ENCODE measurements around the gene PRSS2. TPM values are rescaled to one million over a fixed set of nuclear protein-coding genes. Genes with fewer than 3 reads are reported as not detected.

PRSS2 gene
- total RNA-seq, 1 experiment from 2014 or later = 9.3 TPM

DNA sequence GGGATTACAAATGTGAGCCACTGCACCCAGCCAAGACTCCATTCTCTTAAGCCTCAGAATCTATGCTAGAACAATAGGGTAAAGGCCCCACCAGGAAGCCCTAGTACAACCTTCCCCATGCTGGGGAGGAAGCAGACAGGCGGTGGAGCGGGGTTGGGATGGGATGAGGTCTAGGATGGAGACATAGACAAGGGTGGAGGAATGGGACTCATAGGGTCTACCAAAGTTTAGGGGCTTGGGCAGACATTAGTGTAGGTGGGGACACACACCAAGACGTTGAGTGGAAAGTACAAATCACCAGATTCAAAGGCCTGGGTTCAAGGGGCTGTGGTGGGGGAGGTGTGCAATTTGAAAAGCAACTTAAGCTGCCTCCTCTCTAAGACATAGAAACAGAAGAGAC lies 19.3 kb downstream of the PRSS2 start:
- intact Hi-C loops (cut with micrococcal nuclease; ENCODE audit: unreplicated experiment) = no loop called here
- no peak overlapping the region for H3K27ac Mint-ChIP-seq (ENCODE audit: unreplicated experiment)
- Histone ChIP-seq H3K4me1 (no peaks in the 10 kb centered on the region), H3K36me3 (ENCODE audit: control insufficient read depth, insufficient read depth, low read length) (no peaks in the 10 kb centered on the region), H3K27me3 (replicated peaks; ENCODE audit: control insufficient read depth, insufficient read depth, low read length) (no peaks in the 10 kb centered on the region), H3K4me3 (ENCODE audit: low read depth, low read length) (no peak overlapping the region), H3K9me3 (no peaks in the 10 kb centered on the region)
- no peaks in the 10 kb centered on the region for H3K4me1 Mint-ChIP-seq (ENCODE audit: low read depth, unreplicated experiment)
- no peak for DNase-seq
- TF ChIP-seq, protein P1, sequence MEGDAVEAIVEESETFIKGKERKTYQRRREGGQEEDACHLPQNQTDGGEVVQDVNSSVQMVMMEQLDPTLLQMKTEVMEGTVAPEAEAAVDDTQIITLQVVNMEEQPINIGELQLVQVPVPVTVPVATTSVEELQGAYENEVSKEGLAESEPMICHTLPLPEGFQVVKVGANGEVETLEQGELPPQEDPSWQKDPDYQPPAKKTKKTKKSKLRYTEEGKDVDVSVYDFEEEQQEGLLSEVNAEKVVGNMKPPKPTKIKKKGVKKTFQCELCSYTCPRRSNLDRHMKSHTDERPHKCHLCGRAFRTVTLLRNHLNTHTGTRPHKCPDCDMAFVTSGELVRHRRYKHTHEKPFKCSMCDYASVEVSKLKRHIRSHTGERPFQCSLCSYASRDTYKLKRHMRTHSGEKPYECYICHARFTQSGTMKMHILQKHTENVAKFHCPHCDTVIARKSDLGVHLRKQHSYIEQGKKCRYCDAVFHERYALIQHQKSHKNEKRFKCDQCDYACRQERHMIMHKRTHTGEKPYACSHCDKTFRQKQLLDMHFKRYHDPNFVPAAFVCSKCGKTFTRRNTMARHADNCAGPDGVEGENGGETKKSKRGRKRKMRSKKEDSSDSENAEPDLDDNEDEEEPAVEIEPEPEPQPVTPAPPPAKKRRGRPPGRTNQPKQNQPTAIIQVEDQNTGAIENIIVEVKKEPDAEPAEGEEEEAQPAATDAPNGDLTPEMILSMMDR (IDR thresholded peaks at IDR 0.05; ENCODE audit: insufficient read depth in 1 of 2, low read depth in 1 of 2, low read length in 1 of 2, severe bottlenecking in 1 of 2, unreplicated experiment in 1 of 2) = no peak
- peaks cover 17% of the 10 kb centered on the region for H3K27me3 Mint-ChIP-seq (ENCODE audit: insufficient read depth, unreplicated experiment)
- CTCF ChIA-PET = no interaction called here
- H3K36me3 Mint-ChIP-seq (ENCODE audit: insufficient read depth, unreplicated experiment) = no peaks in the 10 kb centered on the region
- POLR2A ChIA-PET = no interaction called here
- no peak overlapping the region for H3K4me3 Mint-ChIP-seq (ENCODE audit: unreplicated experiment)
- H3K9me3 Mint-ChIP-seq (ENCODE audit: unreplicated experiment) = no peaks in the 10 kb centered on the region
- BruUV-seq (replicated peaks) = no TSS peak

DNA sequence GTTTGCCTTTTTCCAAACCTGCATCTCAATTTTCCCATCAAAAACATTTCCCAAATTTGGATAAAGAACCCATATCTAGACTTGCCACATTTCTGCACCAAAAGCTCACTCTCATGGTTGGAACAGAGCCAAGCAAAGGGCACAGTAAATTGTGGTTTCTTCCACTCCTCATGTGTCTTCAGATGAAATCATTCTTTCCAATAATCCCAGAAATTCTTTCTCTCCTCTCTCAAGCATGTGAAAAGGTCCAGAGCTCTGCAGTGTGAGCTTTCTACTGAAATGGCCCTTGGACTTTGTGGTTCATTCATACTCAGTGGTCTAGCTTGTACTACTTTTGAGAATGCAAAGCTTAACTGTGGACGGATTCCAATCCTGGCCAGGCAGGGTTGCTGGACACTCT lies 19.8 kb downstream of the PRSS2 start:
- H3K27me3 Mint-ChIP-seq (ENCODE audit: insufficient read depth, unreplicated experiment) = peaks cover 17% of the 10 kb centered on the region

DNA sequence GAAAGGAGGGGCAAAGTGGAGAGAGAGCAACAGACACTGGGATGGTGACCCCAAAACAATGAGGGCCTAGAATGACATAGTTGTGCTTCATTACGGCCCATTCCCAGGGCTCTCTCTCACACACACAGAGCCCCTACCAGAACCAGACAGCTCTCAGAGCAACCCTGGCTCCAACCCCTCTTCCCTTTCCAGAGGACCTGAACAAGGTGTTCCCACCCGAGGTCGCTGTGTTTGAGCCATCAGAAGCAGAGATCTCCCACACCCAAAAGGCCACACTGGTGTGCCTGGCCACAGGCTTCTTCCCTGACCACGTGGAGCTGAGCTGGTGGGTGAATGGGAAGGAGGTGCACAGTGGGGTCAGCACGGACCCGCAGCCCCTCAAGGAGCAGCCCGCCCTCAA lies 20.7 kb downstream of the PRSS2 start:
- BruUV-seq (replicated peaks) = no TSS peak
- H3K27me3 ChIP-seq (replicated peaks; ENCODE audit: control insufficient read depth, insufficient read depth, low read length) = no peaks in the 10 kb centered on the region; the same call in 1 of the 2 replicates
- H3K36me3 Mint-ChIP-seq (ENCODE audit: insufficient read depth, unreplicated experiment) = no peaks in the 10 kb centered on the region
- no peaks in the 10 kb centered on the region for H3K36me3 ChIP-seq (ENCODE audit: control insufficient read depth, insufficient read depth, low read length)
- no peaks in the 10 kb centered on the region for H3K4me1 ChIP-seq
- no peaks in the 10 kb centered on the region for H3K9me3 Mint-ChIP-seq (ENCODE audit: unreplicated experiment)
- no peak overlapping the region for H3K4me3 ChIP-seq (ENCODE audit: low read depth, low read length)
- H3K4me3 Mint-ChIP-seq (ENCODE audit: unreplicated experiment) = no peak overlapping the region
- no peaks in the 10 kb centered on the region for H3K9me3 ChIP-seq
- no peaks in the 10 kb centered on the region for H3K4me1 Mint-ChIP-seq (ENCODE audit: low read depth, unreplicated experiment)
- no peak overlapping the region for H3K27ac Mint-ChIP-seq (ENCODE audit: unreplicated experiment)
- DNase-seq = no peak
- H3K27me3 Mint-ChIP-seq (ENCODE audit: insufficient read depth, unreplicated experiment) = peaks cover 17% of the 10 kb centered on the region
- intact Hi-C loops (cut with micrococcal nuclease; ENCODE audit: unreplicated experiment) = no loop called here
- TF ChIP-seq, protein P1 (IDR thresholded peaks at IDR 0.05; ENCODE audit: insufficient read depth in 1 of 2, low read depth in 1 of 2, low read length in 1 of 2, severe bottlenecking in 1 of 2, unreplicated experiment in 1 of 2) = no peak
- POLR2A ChIA-PET = no interaction called here
- CTCF ChIA-PET = interaction anchor here (2.7 kb wide), 1 partner anchor 8 kb away, joined by 9 read pairs; no protein-coding TSS in a partner anchor

More for the DNA sequence above, 19.8 kb downstream of the PRSS2 start:
- ChIA-PET POLR2A (no interaction called here), CTCF (no interaction called here)
- Mint-ChIP-seq H3K4me1 (ENCODE audit: low read depth, unreplicated experiment) (no peaks in the 10 kb centered on the region), H3K36me3 (ENCODE audit: insufficient read depth, unreplicated experiment) (no peaks in the 10 kb centered on the region), H3K27ac (ENCODE audit: unreplicated experiment) (no peak overlapping the region), H3K4me3 (ENCODE audit: unreplicated experiment) (no peak overlapping the region), H3K9me3 (ENCODE audit: unreplicated experiment) (no peaks in the 10 kb centered on the region)
- TF ChIP-seq, protein P1 (IDR thresholded peaks at IDR 0.05; ENCODE audit: insufficient read depth in 1 of 2, low read depth in 1 of 2, low read length in 1 of 2, severe bottlenecking in 1 of 2, unreplicated experiment in 1 of 2) = no peak
- no peak for DNase-seq
- Histone ChIP-seq H3K9me3 (no peaks in the 10 kb centered on the region), H3K36me3 (ENCODE audit: control insufficient read depth, insufficient read depth, low read length) (no peaks in the 10 kb centered on the region), H3K4me3 (ENCODE audit: low read depth, low read length) (no peak overlapping the region), H3K27me3 (replicated peaks; ENCODE audit: control insufficient read depth, insufficient read depth, low read length) (no peaks in the 10 kb centered on the region), H3K4me1 (no peaks in the 10 kb centered on the region)
- BruUV-seq (replicated peaks) = no TSS peak
- intact Hi-C loops (cut with micrococcal nuclease; ENCODE audit: unreplicated experiment) = no loop called here

Data from Caco-2 (cell line).